ENCODE results near the gene GRIA3. TPM values are rescaled to one million over a fixed set of nuclear protein-coding genes. Genes with fewer than 3 reads are reported as not detected.
"Not testable (repeated sequence)": the region's sequence is repeated elsewhere in the genome, so short reads cannot be mapped to it uniquely, and the experiment has no call there.

Gene GRIA3
- total RNA-seq, 1 donor from 2014 or later, result 74.2 TPM

GRCh38 chrX:123277347-123277746 lies 93.3 kb downstream of the GRIA3 start:
- no peak for DNase-seq

GRCh38 chrX:123277821-123278220 lies 93.7 kb downstream of the GRIA3 start:
- DNase-seq, result no peak

- no peak for DNase-seq
These were observed 98.2 kb downstream of the GRIA3 start for GRCh38 chrX:123282241-123282640.

- not testable (repeated sequence) for DNase-seq
These were observed 99.3 kb downstream of the GRIA3 start for GRCh38 chrX:123283407-123283806.

- DNase-seq, result no peak
These were observed 107.5 kb downstream of the GRIA3 start for GRCh38 chrX:123291623-123292022.

- no peak for DNase-seq
These were observed 113.9 kb downstream of the GRIA3 start for GRCh38 chrX:123298026-123298425.

- no peak for DNase-seq
These were observed 119.4 kb downstream of the GRIA3 start for GRCh38 chrX:123303429-123303828.

- DNase-seq, result no peak
These were observed 124.6 kb downstream of the GRIA3 start for GRCh38 chrX:123308658-123309057.

GRCh38 chrX:123310112-123310511 lies 126.0 kb downstream of the GRIA3 start:
- DNase-seq, result no peak

GRCh38 chrX:123311486-123311885 lies 127.4 kb downstream of the GRIA3 start:
- DNase-seq, result no peak

- DNase-seq, result no peak
These were observed 129.4 kb downstream of the GRIA3 start for GRCh38 chrX:123313486-123313885.

- DNase-seq, result no peak
These were observed 136.5 kb downstream of the GRIA3 start for GRCh38 chrX:123320622-123321021.

GRCh38 chrX:123322536-123322935 lies 138.5 kb downstream of the GRIA3 start:
- DNase-seq, result no peak

GRCh38 chrX:123324625-123325024 lies 140.5 kb downstream of the GRIA3 start:
- no peak for DNase-seq

- no peak for DNase-seq
These were observed 146.3 kb downstream of the GRIA3 start for GRCh38 chrX:123330229-123330942.

GRCh38 chrX:123331349-123331748 lies 147.3 kb downstream of the GRIA3 start:
- no peak for DNase-seq

GRCh38 chrX:123331859-123332258 lies 147.8 kb downstream of the GRIA3 start:
- no peak for DNase-seq

GRCh38 chrX:123336666-123337065 lies 152.6 kb downstream of the GRIA3 start:
- DNase-seq, result no peak

GRCh38 chrX:123337886-123338639 lies 154.0 kb downstream of the GRIA3 start:
- no peak for DNase-seq

- no peak for DNase-seq
These were observed 155.3 kb downstream of the GRIA3 start for GRCh38 chrX:123339221-123339905.

GRCh38 chrX:123340696-123341095 lies 156.6 kb downstream of the GRIA3 start:
- DNase-seq, result no peak

- no peak for DNase-seq
These were observed 164.4 kb downstream of the GRIA3 start for GRCh38 chrX:123348468-123348867.

- DNase-seq, result no peak
These were observed 166.1 kb downstream of the GRIA3 start for GRCh38 chrX:123350226-123350625.

All from occipital lobe (tissue), 2 donors.